ENCODE results near the gene KPTN. TPM values are rescaled to one million over a fixed set of nuclear protein-coding genes. Genes with fewer than 3 reads are reported as not detected.

Gene KPTN
- total RNA-seq, 1 experiment from 2014 or later, result 23.8 TPM

- H3K79me2 ChIP-seq (ENCODE audit: insufficient read depth, low read length), result no peaks in the 10 kb centered on the region
- H3K4me2 ChIP-seq (ENCODE audit: low read length), result peak overlapping the region; percentile 68
- RAD21 ChIA-PET (ENCODE audit: low non-redundant PET in 1 of 2, low total read pairs in 2 of 2, uncharacterized antibody in 2 of 2, unreplicated experiment in 2 of 2), result interaction anchor here in 1 of 2 experiments (1.3 kb wide), 1 partner anchor 8 kb away, joined by 7 read pairs; no protein-coding TSS in a partner anchor
- no peak overlapping the region for H2AFZ ChIP-seq (ENCODE audit: low read depth, low read length, poor library complexity, severe bottlenecking)
- no peak for ATAC-seq
- intact Hi-C loops (cut with micrococcal nuclease), result loop anchor here (5.0 kb wide), 2 partner anchors 147 to 282 kb away; no protein-coding TSS in a partner anchor
- H3K36me3 ChIP-seq (ENCODE audit: control insufficient read depth in 1 of 2, insufficient read depth in 2 of 2, low read length in 2 of 2), result no peaks in the 10 kb centered on the region
- no peaks in the 10 kb centered on the region for H4K20me1 ChIP-seq (ENCODE audit: insufficient read depth)
- H3K9ac ChIP-seq (ENCODE audit: low read length), result no peak overlapping the region
- 0 out of 4 replicates have a peak overlapping the region, but pooled peaks of 1 of the 2 experiments have one; percentile 55 for H3K4me3 ChIP-seq (replicated peaks in 1 of 2; ENCODE audit: low read depth in 1 of 2, low read length in 2 of 2)
- no peaks in the 10 kb centered on the region for H3K9me3 ChIP-seq (ENCODE audit: control insufficient read depth in 1 of 2, insufficient read depth in 1 of 2, low read depth in 1 of 2, low read length in 2 of 2)
- H3K4me1 ChIP-seq (ENCODE audit: control insufficient read depth in 1 of 2, insufficient read depth in 2 of 2, low read length in 2 of 2), result peaks cover 29 to 46% of the 10 kb centered on the region in 2 experiments
- H3K9me2 ChIP-seq (ENCODE audit: insufficient read depth), result no peaks in the 10 kb centered on the region
- no peak overlapping the region; the same call in 1 of the 2 replicates for H3K27ac ChIP-seq (ENCODE audit: low read depth, low read length)
- no peaks in the 10 kb centered on the region for H3K27me3 ChIP-seq (ENCODE audit: insufficient read depth, low read length)
- no peak for TF ChIP-seq CBX3 (IDR thresholded peaks at IDR 0.05; ENCODE audit: low read depth)
- no TSS peak for BruUV-seq (replicated peaks)
- CTCF ChIA-PET, result interaction anchor here (1.1 to 2.2 kb wide), 9 partner anchors 7 to 350 kb away, joined by 3 to 57 read pairs (median 11); partner anchors contain the start of gene DHX34
- POLR2A ChIA-PET, result interaction anchor here (1.2 to 1.7 kb wide), 3 partner anchors 18 to 283 kb away, joined by 4 to 11 read pairs (median 5); partner anchors contain the start of gene EHD2
- no peak for DNase-seq (ENCODE audit: low read depth, low spot score)
Observed at GRCh38 chr19:47429140-47429793, 54.8 kb downstream of the KPTN start.

GRCh38 chr19:47428177-47428894 lies 55.7 kb downstream of the KPTN start:
- BruUV-seq (replicated peaks), result no TSS peak
- no peaks in the 10 kb centered on the region for H3K36me3 ChIP-seq (ENCODE audit: control insufficient read depth in 1 of 2, insufficient read depth in 2 of 2, low read length in 2 of 2)
- DNase-seq (ENCODE audit: low read depth, low spot score), result peak; percentile 100
- intact Hi-C loops (cut with micrococcal nuclease), result loop anchor here (5.0 kb wide), 2 partner anchors 146 to 281 kb away; no protein-coding TSS in a partner anchor
- H3K27ac ChIP-seq (ENCODE audit: low read depth, low read length), result peak overlapping the region; percentile 59
- peak overlapping the region; percentile 55 for H3K9ac ChIP-seq (ENCODE audit: low read length)
- H3K4me1 ChIP-seq (ENCODE audit: control insufficient read depth in 1 of 2, insufficient read depth in 2 of 2, low read length in 2 of 2), result peaks cover 29 to 47% of the 10 kb centered on the region in 2 experiments
- H3K27me3 ChIP-seq (ENCODE audit: insufficient read depth, low read length), result no peaks in the 10 kb centered on the region
- H3K4me3 ChIP-seq (replicated peaks in 1 of 2; ENCODE audit: low read depth in 1 of 2, low read length in 2 of 2), result peak overlapping the region; percentile 24 to 55
- CTCF ChIA-PET, result interaction anchor here (0.7 to 2.2 kb wide), 29 partner anchors 8 to 349 kb away, joined by 3 to 57 read pairs (median 5); partner anchors contain the start of genes CCDC9, DHX34, EHD2 and NAPA
- H3K79me2 ChIP-seq (ENCODE audit: insufficient read depth, low read length), result no peaks in the 10 kb centered on the region
- H3K4me2 ChIP-seq (ENCODE audit: low read length), result peak overlapping the region; percentile 68
- no peaks in the 10 kb centered on the region for H3K9me3 ChIP-seq (ENCODE audit: control insufficient read depth in 1 of 2, insufficient read depth in 1 of 2, low read depth in 1 of 2, low read length in 2 of 2)
- RAD21 ChIA-PET (ENCODE audit: low non-redundant PET in 1 of 2, low total read pairs in 2 of 2, uncharacterized antibody in 2 of 2, unreplicated experiment in 2 of 2), result interaction anchor here (0.5 to 1.3 kb wide), 13 partner anchors 8 to 683 kb away, joined by 3 to 8 read pairs (median 4); partner anchors contain the start of genes DHX34 (in 1 of the 2), FKRP (in 1 of the 2) and KPTN (in 1 of the 2)
- H3K9me2 ChIP-seq (ENCODE audit: insufficient read depth), result no peaks in the 10 kb centered on the region
- peak; percentile 87 for ATAC-seq
- H4K20me1 ChIP-seq (ENCODE audit: insufficient read depth), result no peaks in the 10 kb centered on the region
- POLR2A ChIA-PET, result interaction anchor here (0.7 to 1.7 kb wide), 11 partner anchors 9 to 362 kb away, joined by 3 to 11 read pairs (median 4); partner anchors contain the start of gene EHD2
- H2AFZ ChIP-seq (ENCODE audit: low read depth, low read length, poor library complexity, severe bottlenecking), result peak overlapping the region; percentile 82
- peak; percentile 56; the same call in 1 of the 2 replicates for TF ChIP-seq EGR1 (IDR thresholded peaks at IDR 0.05; ENCODE audit: low read depth)
- TF ChIP-seq POLR2AphosphoS5 (IDR thresholded peaks at IDR 0.05; ENCODE audit: low read depth, low read length), result peak; percentile 48; the same call in 1 of the 2 replicates
- no peak for TF ChIP-seq FOSL1 (IDR thresholded peaks at IDR 0.05; ENCODE audit: low read depth)

Data from HCT116 (cell line).